Endothelial cell of umbilical vein (primary cell): ENCODE data around the gene SMCP.

ENCODE experiments used
- GATA2 ChIP-seq: IDR thresholded peaks from 2 replicates; pipeline ENCODE4 v1.7.0; 2011; ENCODE audit warnings: low read depth, mild to moderate bottlenecking, moderate library complexity, mixed read lengths, low read length; ENCODE audit not compliant: insufficient read length, insufficient read depth
- POLR2AphosphoS5 ChIP-seq: IDR thresholded peaks from 2 replicates; pipeline ENCODE4 v1.6.1; 2012; ENCODE audit warnings: low read depth, mild to moderate bottlenecking, control low read depth, low read length, moderate library complexity; ENCODE audit not compliant: insufficient read depth

GRCh38 chr1:152907686-152908601 is 29.8 kb downstream of the SMCP start, which contains the start of gene IVL:
- TF ChIP-seq GATA2, result no peak
- TF ChIP-seq POLR2AphosphoS5, result no peak
